Bronchial epithelial cell (primary cell): Measurements from ENCODE around the gene ANO5. TPM values are rescaled to one million over a fixed set of nuclear protein-coding genes. Genes with fewer than 3 reads are reported as not detected.

ENCODE experiments used
- DNase-seq: peaks from one replicate; pipeline ENCODE4 v3.0.0-alpha.2; 2010; ENCODE audit warnings: low read depth
- FAIRE-seq: peaks from 2 replicates; lab custom pipeline; 2011; peaks lifted over from hg19 to GRCh38; lab: Jason Lieb, UNC
- H3K27me3 ChIP-seq: 2 replicates; pipeline ENCODE4 v1.5.1; 2011; ENCODE audit warnings: low read length; ENCODE audit not compliant: control insufficient read depth, insufficient read depth
- H3K36me3 ChIP-seq: 2 replicates; pipeline ENCODE4 v1.5.1; 2011; ENCODE audit warnings: low read length; ENCODE audit not compliant: control insufficient read depth, insufficient read depth
- H3K4me3 ChIP-seq: 2 replicates; pipeline ENCODE4 v1.5.1; 2011; ENCODE audit warnings: mild to moderate bottlenecking, low read depth, low read length, control low read depth
- CTCF ChIP-seq: IDR thresholded peaks from 2 replicates; pipeline ENCODE4 v1.5.1; 2011; ENCODE audit warnings: mild to moderate bottlenecking, moderate library complexity, low read length, control low read depth, inconsistent platforms; ENCODE audit not compliant: insufficient read depth, severe bottlenecking
- total RNA-seq: library from RNA; depleted of rRNA; stranded (reverse); fragments of >200 nt; gene quantifications from 2 replicates; pipeline ENCODE4 v1.2.1, GENCODE V29; 2014

ANO5 gene
- total RNA-seq, 1 donor from 2014 or later = 0.26 TPM

GRCh38 chr11:22193348-22194051, 615 bp downstream of the ANO5 start:
- FAIRE-seq (no peak), DNase-seq (no peak)
- peak overlapping the region; percentile 30 for H3K4me3 ChIP-seq
- TF ChIP-seq CTCF = no peak
- H3K27me3 ChIP-seq = peaks cover 15% of the 10 kb centered on the region
- H3K36me3 ChIP-seq = no peaks in the 10 kb centered on the region

DNA sequence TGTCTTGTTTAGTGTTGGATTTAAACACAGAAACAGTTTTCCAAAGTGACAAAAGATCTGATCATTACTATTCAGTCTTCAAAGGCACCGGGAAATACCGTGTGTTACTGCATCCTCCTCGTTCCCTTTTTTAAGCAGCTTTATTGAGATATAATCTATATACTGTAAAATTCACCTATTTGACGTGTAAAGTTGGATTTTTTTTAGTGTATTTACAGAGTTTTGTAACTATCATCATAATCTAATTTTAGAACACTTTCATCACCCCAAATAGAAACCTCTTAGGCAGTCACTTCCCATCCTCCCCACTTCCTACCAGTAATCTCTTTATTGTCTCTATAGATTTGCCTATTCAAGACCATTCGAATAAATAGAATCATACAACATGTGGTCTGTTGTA, 1.4 kb downstream of the ANO5 start:
- Histone ChIP-seq H3K27me3 (peaks cover 15% of the 10 kb centered on the region), H3K36me3 (no peaks in the 10 kb centered on the region), H3K4me3 (no peak overlapping the region)
- TF ChIP-seq CTCF = no peak
- no peak for FAIRE-seq
- DNase-seq = no peak

GRCh38 chr11:22194907-22195306, 2.0 kb downstream of the ANO5 start:
- no peak for DNase-seq
- no peaks in the 10 kb centered on the region for H3K36me3 ChIP-seq
- no peak overlapping the region for H3K4me3 ChIP-seq
- FAIRE-seq = no peak
- TF ChIP-seq CTCF = no peak
- peaks cover 15% of the 10 kb centered on the region for H3K27me3 ChIP-seq

GRCh38 chr11:22197139-22198005, 4.5 kb downstream of the ANO5 start:
- Histone ChIP-seq H3K36me3 (no peaks in the 10 kb centered on the region), H3K27me3 (peaks cover 15% of the 10 kb centered on the region), H3K4me3 (no peak overlapping the region)
- no peak for DNase-seq
- FAIRE-seq = no peak
- TF ChIP-seq CTCF = no peak

DNA sequence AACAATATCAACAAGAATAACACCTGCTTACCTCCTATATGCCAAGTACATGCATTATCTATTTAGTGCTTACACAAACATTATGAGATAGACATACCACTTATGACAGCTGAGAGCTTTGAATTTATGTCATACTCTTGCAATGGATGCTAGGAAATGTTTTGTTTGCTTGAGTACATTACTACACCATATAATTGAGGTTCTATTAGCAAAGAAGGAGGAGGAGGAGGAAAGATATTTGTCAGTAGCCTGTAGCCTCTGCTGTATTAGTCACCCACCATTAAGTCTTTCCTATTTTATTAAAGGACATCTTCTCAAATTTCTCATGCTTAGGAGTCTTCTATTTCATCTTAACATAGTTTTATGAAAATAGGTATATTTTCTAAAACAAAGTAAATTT, 6.4 kb downstream of the ANO5 start:
- DNase-seq (no peak), FAIRE-seq (no peak)
- no peak for TF ChIP-seq CTCF
- Histone ChIP-seq H3K36me3 (no peaks in the 10 kb centered on the region), H3K4me3 (no peak overlapping the region), H3K27me3 (no peaks in the 10 kb centered on the region)
